Cardiac muscle cell (in vitro differentiated cells and primary cell): ENCODE results near the gene CST9L. TPM values are rescaled to one million over a fixed set of nuclear protein-coding genes. Genes with fewer than 3 reads are reported as not detected.

ENCODE experiments used
- DNase-seq, 2 donors: peaks; one replicate each; pipeline versions ENCODE4 v3.0.0 to v3.0.0-alpha.2; 2010 to 2017; ENCODE audit warnings: low read depth in 1 of 2, low spot score in 1 of 2
- H3K27ac ChIP-seq: fragments of 200-600 bp; sonication (generic); 2 replicates; pipeline ENCODE4 v1.5.1; 2016
- H3K27me3 ChIP-seq: fragments of 200-600 bp; sonication (generic); 2 replicates; pipeline ENCODE4 v1.6.0; 2016; ENCODE audit warnings: control low read depth
- H3K36me3 ChIP-seq: fragments of 200-600 bp; sonication (generic); 2 replicates; pipeline ENCODE4 v1.5.1; 2016; ENCODE audit warnings: control low read depth
- H3K4me1 ChIP-seq: fragments of 200-600 bp; sonication (generic); 2 replicates; pipeline ENCODE4 v1.8.1; 2017; ENCODE audit warnings: low read depth, mild to moderate bottlenecking, mixed run types
- H3K4me3 ChIP-seq: fragments of 200-600 bp; sonication (generic); 2 replicates; pipeline ENCODE4 v1.5.1; 2016; ENCODE audit warnings: mild to moderate bottlenecking
- H3K9me3 ChIP-seq: fragments of 200-600 bp; sonication (generic); 2 replicates; pipeline ENCODE4 v1.5.1; 2017; ENCODE audit warnings: low read depth, mild to moderate bottlenecking, control low read depth
- CTCF ChIP-seq: IDR thresholded peaks from 2 replicates; pipeline ENCODE4 v1.5.1; 2012; ENCODE audit warnings: low read depth, mild to moderate bottlenecking, low read length
- polyA plus RNA-seq: library from polyadenylated mRNA; unstranded; fragments of >200 nt; fragmentation: Nextera tagmentation; extraction: Ambion mirVana; gene quantifications from 2 replicates; pipeline ENCODE4 v1.2.1, GENCODE V29; 2016
- total RNA-seq: library from RNA; depleted of rRNA; stranded (reverse); fragments of >200 nt; gene quantifications from 2 replicates; pipeline ENCODE4 v1.2.3, GENCODE V29; 2016

Gene CST9L
- total and polyA plus RNA-seq, 2 experiments from 2014 or later = not detected

- no peak for TF ChIP-seq CTCF
- Histone ChIP-seq H3K27ac (no peak overlapping the region), H3K9me3 (no peaks in the 10 kb centered on the region), H3K4me1 (no peaks in the 10 kb centered on the region), H3K36me3 (no peaks in the 10 kb centered on the region), H3K4me3 (no peak overlapping the region), H3K27me3 (no peaks in the 10 kb centered on the region)
- no peak for DNase-seq
These were observed 24.2 kb downstream of the CST9L start for GRCh38 chr20:23544133-23544532.

- no peaks in the 10 kb centered on the region for H3K9me3 ChIP-seq
- no peaks in the 10 kb centered on the region for H3K36me3 ChIP-seq
- no peaks in the 10 kb centered on the region for H3K4me1 ChIP-seq
- no peaks in the 10 kb centered on the region for H3K27me3 ChIP-seq
- H3K4me3 ChIP-seq = no peak overlapping the region
- no peak for DNase-seq
- no peak overlapping the region for H3K27ac ChIP-seq
- TF ChIP-seq CTCF = no peak
These were observed 25.5 kb downstream of the CST9L start for GRCh38 chr20:23542801-23543200.

- no peaks in the 10 kb centered on the region for H3K4me1 ChIP-seq
- no peak for TF ChIP-seq CTCF
- H3K27me3 ChIP-seq = no peaks in the 10 kb centered on the region
- H3K27ac ChIP-seq = no peak overlapping the region
- H3K4me3 ChIP-seq = no peak overlapping the region
- DNase-seq = no peak
- H3K9me3 ChIP-seq = no peaks in the 10 kb centered on the region
- no peaks in the 10 kb centered on the region for H3K36me3 ChIP-seq
These were observed 26.5 kb downstream of the CST9L start for GRCh38 chr20:23541776-23542175.

GRCh38 chr20:23541330-23541729, 27.0 kb downstream of the CST9L start:
- Histone ChIP-seq H3K9me3 (no peaks in the 10 kb centered on the region), H3K36me3 (no peaks in the 10 kb centered on the region), H3K27ac (no peak overlapping the region), H3K4me3 (no peak overlapping the region), H3K27me3 (no peaks in the 10 kb centered on the region), H3K4me1 (no peaks in the 10 kb centered on the region)
- DNase-seq = no peak
- TF ChIP-seq CTCF = no peak

GRCh38 chr20:23540624-23541023, 27.7 kb downstream of the CST9L start:
- Histone ChIP-seq H3K27me3 (no peaks in the 10 kb centered on the region), H3K9me3 (no peaks in the 10 kb centered on the region), H3K4me1 (no peaks in the 10 kb centered on the region), H3K4me3 (no peak overlapping the region), H3K36me3 (no peaks in the 10 kb centered on the region), H3K27ac (no peak overlapping the region)
- no peak for TF ChIP-seq CTCF
- no peak for DNase-seq

GRCh38 chr20:23537030-23537429, 31.3 kb downstream of the CST9L start:
- Histone ChIP-seq H3K27ac (no peak overlapping the region), H3K27me3 (no peaks in the 10 kb centered on the region), H3K4me1 (no peaks in the 10 kb centered on the region), H3K9me3 (no peaks in the 10 kb centered on the region), H3K36me3 (no peaks in the 10 kb centered on the region), H3K4me3 (no peak overlapping the region)
- no peak for DNase-seq
- TF ChIP-seq CTCF = no peak
